C4-2B (cell line): ENCODE data around the gene SGK1.

ENCODE experiments used
- ZFX ChIP-seq: fragments of 450-650 bp; IDR thresholded peaks from 2 replicates; pipeline ENCODE4 v1.6.1; 2017
- TF ChIP-seq, protein P1 (sequence below): fragments of 450-650 bp; conservative IDR thresholded peaks from 2 replicates; pipeline ENCODE4 v1.5.1; 2017; ENCODE audit warnings: mild to moderate bottlenecking

DNA sequence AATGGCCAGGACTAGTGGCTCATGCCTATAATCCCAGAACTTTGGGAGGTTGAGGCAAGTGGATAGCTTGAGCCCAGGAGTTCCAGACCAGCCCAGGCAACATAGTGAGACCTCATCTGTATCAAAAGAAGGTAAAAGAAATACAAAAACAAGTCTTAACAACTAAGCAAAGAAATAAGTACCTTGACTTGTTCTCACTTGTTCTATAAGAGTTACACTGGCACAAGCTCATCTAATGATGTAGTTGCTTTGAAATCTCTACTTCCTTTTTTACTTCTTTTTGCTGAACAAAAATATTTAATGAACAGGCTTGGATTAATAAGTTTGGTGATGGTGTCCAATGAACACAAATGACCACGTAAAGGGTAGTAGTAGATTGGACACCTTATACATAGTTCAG, 72.2 kb downstream of the SGK1 start:
- TF ChIP-seq, protein P1, sequence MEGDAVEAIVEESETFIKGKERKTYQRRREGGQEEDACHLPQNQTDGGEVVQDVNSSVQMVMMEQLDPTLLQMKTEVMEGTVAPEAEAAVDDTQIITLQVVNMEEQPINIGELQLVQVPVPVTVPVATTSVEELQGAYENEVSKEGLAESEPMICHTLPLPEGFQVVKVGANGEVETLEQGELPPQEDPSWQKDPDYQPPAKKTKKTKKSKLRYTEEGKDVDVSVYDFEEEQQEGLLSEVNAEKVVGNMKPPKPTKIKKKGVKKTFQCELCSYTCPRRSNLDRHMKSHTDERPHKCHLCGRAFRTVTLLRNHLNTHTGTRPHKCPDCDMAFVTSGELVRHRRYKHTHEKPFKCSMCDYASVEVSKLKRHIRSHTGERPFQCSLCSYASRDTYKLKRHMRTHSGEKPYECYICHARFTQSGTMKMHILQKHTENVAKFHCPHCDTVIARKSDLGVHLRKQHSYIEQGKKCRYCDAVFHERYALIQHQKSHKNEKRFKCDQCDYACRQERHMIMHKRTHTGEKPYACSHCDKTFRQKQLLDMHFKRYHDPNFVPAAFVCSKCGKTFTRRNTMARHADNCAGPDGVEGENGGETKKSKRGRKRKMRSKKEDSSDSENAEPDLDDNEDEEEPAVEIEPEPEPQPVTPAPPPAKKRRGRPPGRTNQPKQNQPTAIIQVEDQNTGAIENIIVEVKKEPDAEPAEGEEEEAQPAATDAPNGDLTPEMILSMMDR, result no peak
- no peak for TF ChIP-seq ZFX
